ENCODE results near the gene SERPINB6. TPM values are rescaled to one million over a fixed set of nuclear protein-coding genes. Genes with fewer than 3 reads are reported as not detected.

SERPINB6 gene
- total RNA-seq, 2 experiments from 2014 or later, result 85.3 to 85.6 TPM

GRCh38 chr6:2970034-2970685 is 1.2 kb downstream of the SERPINB6 start:
- ATAC-seq (ENCODE audit: low read depth), result no peak
- POLR2A ChIA-PET, result interaction anchor here (0.7 kb wide), 1 partner anchor 152 kb away, joined by 4 read pairs; no protein-coding TSS in a partner anchor
- DNase-seq, result no peak
- Mint-ChIP-seq H3K36me3 (peaks cover 18% of the 10 kb centered on the region), H3K27ac (peak overlapping the region; percentile 85), H3K27me3 (peaks cover 2% of the 10 kb centered on the region), H3K9me3 (peaks cover 1% of the 10 kb centered on the region), H3K4me3 (peak overlapping the region; percentile 84), H3K4me1 (peaks cover 26% of the 10 kb centered on the region)

- H3K27me3 Mint-ChIP-seq, result peaks cover 2% of the 10 kb centered on the region
- POLR2A ChIA-PET, result interaction anchor here (1.4 kb wide), 1 partner anchor 29 kb away, joined by 5 read pairs; no protein-coding TSS in a partner anchor
- H3K4me3 Mint-ChIP-seq, result peak overlapping the region; percentile 59
- peaks cover 1% of the 10 kb centered on the region for H3K9me3 Mint-ChIP-seq
- ATAC-seq (ENCODE audit: low read depth), result no peak
- H3K4me1 Mint-ChIP-seq, result peaks cover 26% of the 10 kb centered on the region
- DNase-seq, result no peak
- H3K27ac Mint-ChIP-seq, result no peak overlapping the region
- H3K36me3 Mint-ChIP-seq, result peaks cover 18% of the 10 kb centered on the region
These were observed 1.8 kb downstream of the SERPINB6 start for GRCh38 chr6:2969549-2969948.

- Mint-ChIP-seq H3K9me3 (peaks cover 1% of the 10 kb centered on the region), H3K27me3 (no peaks in the 10 kb centered on the region), H3K36me3 (peaks cover 17% of the 10 kb centered on the region), H3K4me3 (no peak overlapping the region), H3K4me1 (peaks cover 26% of the 10 kb centered on the region), H3K27ac (no peak overlapping the region)
- ATAC-seq (ENCODE audit: low read depth) (no peak), DNase-seq (no peak)
- POLR2A ChIA-PET, result interaction anchor here (1.4 kb wide), 1 partner anchor 28 kb away, joined by 5 read pairs; no protein-coding TSS in a partner anchor
These were observed 2.7 kb downstream of the SERPINB6 start for GRCh38 chr6:2968600-2969135.

GRCh38 chr6:2967936-2968335 is 3.4 kb downstream of the SERPINB6 start:
- ATAC-seq (ENCODE audit: low read depth) (no peak), DNase-seq (no peak)
- POLR2A ChIA-PET, result interaction anchor here (0.6 kb wide), 1 partner anchor 23 kb away, joined by 3 read pairs; no protein-coding TSS in a partner anchor
- H3K27ac Mint-ChIP-seq, result no peak overlapping the region
- peaks cover 16% of the 10 kb centered on the region for H3K36me3 Mint-ChIP-seq
- H3K4me3 Mint-ChIP-seq, result no peak overlapping the region
- no peaks in the 10 kb centered on the region for H3K27me3 Mint-ChIP-seq
- peaks cover 25% of the 10 kb centered on the region for H3K4me1 Mint-ChIP-seq
- no peaks in the 10 kb centered on the region for H3K9me3 Mint-ChIP-seq

GRCh38 chr6:2966347-2966746 is 5.0 kb downstream of the SERPINB6 start:
- peaks cover 19% of the 10 kb centered on the region for H3K4me1 Mint-ChIP-seq
- H3K9me3 Mint-ChIP-seq, result no peaks in the 10 kb centered on the region
- POLR2A ChIA-PET, result no interaction called here
- no peak overlapping the region for H3K4me3 Mint-ChIP-seq
- no peak overlapping the region for H3K27ac Mint-ChIP-seq
- DNase-seq (no peak), ATAC-seq (ENCODE audit: low read depth) (no peak)
- no peaks in the 10 kb centered on the region for H3K27me3 Mint-ChIP-seq
- H3K36me3 Mint-ChIP-seq, result peaks cover 16% of the 10 kb centered on the region

- POLR2A ChIA-PET, result no interaction called here
These were observed 6.4 kb downstream of the SERPINB6 start for GRCh38 chr6:2964793-2965505.

GRCh38 chr6:2963756-2964155 is 7.6 kb downstream of the SERPINB6 start:
- no peak for ATAC-seq (ENCODE audit: low read depth)
- POLR2A ChIA-PET, result interaction anchor here (1.4 kb wide), 1 partner anchor 20 kb away, joined by 3 read pairs; no protein-coding TSS in a partner anchor

More at GRCh38 chr6:2964793-2965505, 6.4 kb downstream of the SERPINB6 start:
- no peak overlapping the region for H3K27ac Mint-ChIP-seq
- H3K36me3 Mint-ChIP-seq, result peaks cover 19% of the 10 kb centered on the region
- no peaks in the 10 kb centered on the region for H3K9me3 Mint-ChIP-seq
- H3K4me1 Mint-ChIP-seq, result peaks cover 18% of the 10 kb centered on the region
- H3K4me3 Mint-ChIP-seq, result no peak overlapping the region
- ATAC-seq (ENCODE audit: low read depth), result no peak
- no peak for DNase-seq
- no peaks in the 10 kb centered on the region for H3K27me3 Mint-ChIP-seq

GRCh38 chr6:2962636-2963035 is 8.7 kb downstream of the SERPINB6 start:
- no peaks in the 10 kb centered on the region for H3K9me3 Mint-ChIP-seq
- DNase-seq, result no peak
- H3K4me1 Mint-ChIP-seq, result peaks cover 17% of the 10 kb centered on the region
- H3K27ac Mint-ChIP-seq, result no peak overlapping the region
- POLR2A ChIA-PET, result interaction anchor here (1.4 kb wide), 1 partner anchor 19 kb away, joined by 3 read pairs; no protein-coding TSS in a partner anchor
- no peak for ATAC-seq (ENCODE audit: low read depth)
- H3K27me3 Mint-ChIP-seq, result no peaks in the 10 kb centered on the region
- no peak overlapping the region for H3K4me3 Mint-ChIP-seq
- H3K36me3 Mint-ChIP-seq, result peaks cover 9% of the 10 kb centered on the region

More at GRCh38 chr6:2963756-2964155, 7.6 kb downstream of the SERPINB6 start:
- H3K4me1 Mint-ChIP-seq, result peaks cover 16% of the 10 kb centered on the region
- H3K9me3 Mint-ChIP-seq, result no peaks in the 10 kb centered on the region
- no peak overlapping the region for H3K27ac Mint-ChIP-seq
- H3K4me3 Mint-ChIP-seq, result no peak overlapping the region
- no peak for DNase-seq
- H3K36me3 Mint-ChIP-seq, result peaks cover 18% of the 10 kb centered on the region
- no peaks in the 10 kb centered on the region for H3K27me3 Mint-ChIP-seq

GRCh38 chr6:2962004-2962403 is 9.4 kb downstream of the SERPINB6 start:
- no peak overlapping the region for H3K27ac Mint-ChIP-seq
- no peak for ATAC-seq (ENCODE audit: low read depth)
- H3K27me3 Mint-ChIP-seq, result no peaks in the 10 kb centered on the region
- peaks cover 11% of the 10 kb centered on the region for H3K4me1 Mint-ChIP-seq
- H3K36me3 Mint-ChIP-seq, result peaks cover 5% of the 10 kb centered on the region
- POLR2A ChIA-PET, result no interaction called here
- no peak overlapping the region for H3K4me3 Mint-ChIP-seq
- DNase-seq, result no peak
- H3K9me3 Mint-ChIP-seq, result no peaks in the 10 kb centered on the region

GRCh38 chr6:2961506-2961905 is 9.9 kb downstream of the SERPINB6 start:
- H3K36me3 Mint-ChIP-seq, result peaks cover 5% of the 10 kb centered on the region
- no peak overlapping the region for H3K27ac Mint-ChIP-seq
- peaks cover 11% of the 10 kb centered on the region for H3K4me1 Mint-ChIP-seq
- DNase-seq (no peak), ATAC-seq (ENCODE audit: low read depth) (no peak)
- no peaks in the 10 kb centered on the region for H3K9me3 Mint-ChIP-seq
- H3K27me3 Mint-ChIP-seq, result no peaks in the 10 kb centered on the region
- POLR2A ChIA-PET, result no interaction called here
- H3K4me3 Mint-ChIP-seq, result no peak overlapping the region

- peaks cover 10% of the 10 kb centered on the region for H3K36me3 Mint-ChIP-seq
- DNase-seq, result no peak
- H3K27ac Mint-ChIP-seq, result no peak overlapping the region
- H3K9me3 Mint-ChIP-seq, result no peaks in the 10 kb centered on the region
- no peak overlapping the region for H3K4me3 Mint-ChIP-seq
- ATAC-seq (ENCODE audit: low read depth), result no peak
- no peaks in the 10 kb centered on the region for H3K27me3 Mint-ChIP-seq
- peaks cover 11% of the 10 kb centered on the region for H3K4me1 Mint-ChIP-seq
- POLR2A ChIA-PET, result no interaction called here
These were observed 10.4 kb downstream of the SERPINB6 start for GRCh38 chr6:2960935-2961334.

- H3K4me3 Mint-ChIP-seq, result no peak overlapping the region
- no peaks in the 10 kb centered on the region for H3K27me3 Mint-ChIP-seq
- H3K9me3 Mint-ChIP-seq, result no peaks in the 10 kb centered on the region
- H3K36me3 Mint-ChIP-seq, result peaks cover 10% of the 10 kb centered on the region
- POLR2A ChIA-PET, result no interaction called here
- no peak for DNase-seq
- H3K4me1 Mint-ChIP-seq, result peaks cover 11% of the 10 kb centered on the region
- no peak overlapping the region for H3K27ac Mint-ChIP-seq
- no peak for ATAC-seq (ENCODE audit: low read depth)
These were observed 11.3 kb downstream of the SERPINB6 start for GRCh38 chr6:2959909-2960719.

GRCh38 chr6:2958776-2959175 is 12.6 kb downstream of the SERPINB6 start:
- Mint-ChIP-seq H3K27ac (peak overlapping the region; percentile 64), H3K4me3 (peak overlapping the region; percentile 37), H3K4me1 (peaks cover 13% of the 10 kb centered on the region), H3K9me3 (no peaks in the 10 kb centered on the region), H3K27me3 (no peaks in the 10 kb centered on the region), H3K36me3 (peaks cover 15% of the 10 kb centered on the region)
- POLR2A ChIA-PET, result interaction anchor here (1.0 to 4.5 kb wide), 4 partner anchors 13 to 117 kb away, joined by 3 to 18 read pairs (median 7); partner anchors contain the start of genes SERPINB1 and SERPINB6
- no peak for ATAC-seq (ENCODE audit: low read depth)
- DNase-seq, result no peak
